Mesendoderm (in vitro differentiated cells): ENCODE measurements around the gene ERFL.

ENCODE experiments used
- DNase-seq: peaks from one replicate; pipeline ENCODE4 v3.0.0; 2013
- H2AK5ac ChIP-seq: 2 replicates; pipeline ENCODE4 v1.6.1; 2013; ENCODE audit warnings: low read length, inconsistent platforms
- H2BK120ac ChIP-seq: 2 replicates; pipeline ENCODE4 v1.6.1; 2013; ENCODE audit warnings: low read depth, mild to moderate bottlenecking, low read length, moderate library complexity, mixed read lengths
- H2BK15ac ChIP-seq: replicated peaks from 2 replicates; pipeline ENCODE4 v1.6.1; 2013; ENCODE audit warnings: low read depth, mild to moderate bottlenecking, moderate library complexity
- H2BK5ac ChIP-seq: 2 replicates; pipeline ENCODE4 v1.6.1; 2013; ENCODE audit warnings: low read length, inconsistent platforms
- H3K18ac ChIP-seq: 2 replicates; pipeline ENCODE4 v1.6.1; 2013; ENCODE audit warnings: mild to moderate bottlenecking, low read length, mixed read lengths
- H3K23ac ChIP-seq: one replicate; pipeline ENCODE4 v1.6.1; 2013; ENCODE audit warnings: low read length
- H3K27ac ChIP-seq: 2 replicates; pipeline ENCODE4 v1.5.1; 2013; ENCODE audit warnings: low read depth, mild to moderate bottlenecking, inconsistent platforms, low read length, moderate library complexity
- H3K27me3 ChIP-seq: 2 replicates; pipeline ENCODE4 v1.6.1; 2013; ENCODE audit warnings: low read length, control low read depth, mild to moderate bottlenecking, inconsistent platforms; ENCODE audit not compliant: insufficient read depth, poor library complexity
- H3K36me3 ChIP-seq: 2 replicates; pipeline ENCODE4 v1.6.1; 2013; ENCODE audit warnings: low read length, inconsistent platforms; ENCODE audit not compliant: control insufficient read depth, insufficient read depth
- H3K4ac ChIP-seq: one replicate; pipeline ENCODE4 v1.6.1; 2013; ENCODE audit warnings: low read depth, mild to moderate bottlenecking, low read length, moderate library complexity
- H3K4me1 ChIP-seq: 2 replicates; pipeline ENCODE4 v1.6.1; 2013; ENCODE audit warnings: low read depth, low read length, inconsistent platforms; ENCODE audit not compliant: control insufficient read depth
- H3K4me2 ChIP-seq: 2 replicates; pipeline ENCODE4 v1.6.1; 2013; ENCODE audit warnings: low read length
- H3K4me3 ChIP-seq: 2 replicates; pipeline ENCODE4 v1.5.1; 2013; ENCODE audit warnings: mild to moderate bottlenecking, low read length
- H3K56ac ChIP-seq: one replicate; pipeline ENCODE4 v1.6.1; 2013; ENCODE audit warnings: low read length
- H3K79me1 ChIP-seq: 2 replicates; pipeline ENCODE4 v1.6.1; 2013; ENCODE audit warnings: low read length, inconsistent platforms
- H3K79me2 ChIP-seq: 2 replicates; pipeline ENCODE4 v1.6.1; 2013; ENCODE audit warnings: mild to moderate bottlenecking, low read length; ENCODE audit not compliant: control insufficient read depth, insufficient read depth
- H3K9ac ChIP-seq: 2 replicates; pipeline ENCODE4 v1.6.1; 2013; ENCODE audit warnings: low read length, inconsistent platforms
- H4K5ac ChIP-seq: one replicate; pipeline ENCODE4 v1.6.1; 2013; ENCODE audit warnings: low read length
- H4K8ac ChIP-seq: one replicate; pipeline ENCODE4 v1.6.1; 2013; ENCODE audit warnings: low read depth, mild to moderate bottlenecking, control low read depth, low read length, moderate library complexity
- WGBS: extraction: QIAGEN DNeasy Blood & Tissue Kit; methylation state at CpG from one replicate; pipeline ENCODE4 v1.1.7; 2013; ENCODE audit warnings: low lambda C conversion rate, missing lambda C conversion rate; ENCODE audit not compliant: insufficient coverage; ENCODE audit errors: extremely low coverage; 5-methylcytosine and 5-hydroxymethylcytosine counted together

ERFL gene

DNA sequence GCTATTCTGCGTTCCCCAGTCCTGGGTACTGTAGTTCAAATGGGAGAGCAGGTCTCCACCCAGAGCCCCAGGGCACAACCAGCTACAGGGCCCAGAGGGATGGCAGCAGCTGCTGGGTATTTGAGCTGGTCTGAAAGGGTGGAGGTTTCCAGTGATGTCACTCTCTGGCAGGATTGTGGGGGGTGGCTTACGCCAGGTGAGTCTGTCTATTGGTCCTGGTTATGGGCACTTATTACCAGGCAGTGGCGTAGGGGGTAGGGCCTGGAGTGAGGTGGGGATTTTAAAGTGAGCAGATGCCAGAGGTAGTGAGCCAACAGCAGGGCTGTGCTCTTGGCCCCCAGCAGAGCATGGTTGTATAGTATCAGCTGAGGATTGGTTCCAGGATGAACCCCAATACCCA, 62.0 kb downstream of the ERFL start:
- Histone ChIP-seq H3K79me1 (peaks cover 33% of the 10 kb centered on the region), H3K9ac (peak overlapping the region; percentile 23), H3K4me3 (no peak overlapping the region), H3K23ac (no peak overlapping the region), H3K27ac (no peak overlapping the region), H3K18ac (no peak overlapping the region), H2BK15ac (no peak overlapping the region), H3K27me3 (no peaks in the 10 kb centered on the region), H2AK5ac (no peak overlapping the region), H4K5ac (no peak overlapping the region), H2BK5ac (no peak overlapping the region), H3K4me2 (no peak overlapping the region), H3K4me1 (peaks cover 8% of the 10 kb centered on the region), H3K56ac (no peak overlapping the region), H3K36me3 (peaks cover 31% of the 10 kb centered on the region), H3K79me2 (peaks cover 45% of the 10 kb centered on the region), H4K8ac (no peak overlapping the region), H2BK120ac (no peak overlapping the region), H3K4ac (no peak overlapping the region)
- DNase-seq = no peak
- no CpG with 5 or more reads among the region's 3 CpGs for WGBS

DNA sequence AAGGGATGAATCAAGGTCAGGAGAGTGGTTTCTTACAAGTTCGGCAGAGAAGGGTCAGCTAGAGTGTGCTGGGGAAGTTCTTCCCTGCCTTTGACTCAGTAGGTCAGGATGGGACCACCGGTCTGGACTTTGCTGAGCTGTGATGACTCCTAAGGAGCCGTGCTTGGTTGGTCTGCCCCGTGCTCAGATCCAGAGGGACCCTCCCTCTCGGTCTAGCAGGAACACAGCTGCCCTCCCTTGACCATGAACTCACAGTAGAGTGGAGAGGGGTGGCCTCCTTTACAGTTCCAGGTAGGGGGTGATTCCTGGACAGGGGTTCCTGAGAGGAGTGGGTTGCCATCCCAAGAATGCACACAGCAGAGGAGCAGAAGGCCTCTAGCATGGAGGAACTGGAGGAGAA, 63.9 kb downstream of the ERFL start:
- peak overlapping the region; percentile 46 for H3K56ac ChIP-seq
- no peak overlapping the region for H2BK15ac ChIP-seq
- peak overlapping the region; percentile 36 for H3K9ac ChIP-seq
- H3K18ac ChIP-seq = no peak overlapping the region
- no peak overlapping the region for H4K5ac ChIP-seq
- H3K79me2 ChIP-seq = peaks cover 57% of the 10 kb centered on the region
- no peak overlapping the region for H3K4me3 ChIP-seq
- no peak overlapping the region for H2AK5ac ChIP-seq
- H3K27me3 ChIP-seq = no peaks in the 10 kb centered on the region
- H3K4ac ChIP-seq = no peak overlapping the region
- H3K79me1 ChIP-seq = peaks cover 35% of the 10 kb centered on the region
- no peak for DNase-seq
- no peak overlapping the region for H3K23ac ChIP-seq
- H3K27ac ChIP-seq = no peak overlapping the region
- H3K36me3 ChIP-seq = peaks cover 33% of the 10 kb centered on the region
- no peak overlapping the region for H2BK120ac ChIP-seq
- WGBS = no CpG with 5 or more reads among the region's 5 CpGs
- H3K4me1 ChIP-seq = peaks cover 8% of the 10 kb centered on the region
- no peak overlapping the region for H2BK5ac ChIP-seq
- H3K4me2 ChIP-seq = no peak overlapping the region
- no peak overlapping the region for H4K8ac ChIP-seq

DNA sequence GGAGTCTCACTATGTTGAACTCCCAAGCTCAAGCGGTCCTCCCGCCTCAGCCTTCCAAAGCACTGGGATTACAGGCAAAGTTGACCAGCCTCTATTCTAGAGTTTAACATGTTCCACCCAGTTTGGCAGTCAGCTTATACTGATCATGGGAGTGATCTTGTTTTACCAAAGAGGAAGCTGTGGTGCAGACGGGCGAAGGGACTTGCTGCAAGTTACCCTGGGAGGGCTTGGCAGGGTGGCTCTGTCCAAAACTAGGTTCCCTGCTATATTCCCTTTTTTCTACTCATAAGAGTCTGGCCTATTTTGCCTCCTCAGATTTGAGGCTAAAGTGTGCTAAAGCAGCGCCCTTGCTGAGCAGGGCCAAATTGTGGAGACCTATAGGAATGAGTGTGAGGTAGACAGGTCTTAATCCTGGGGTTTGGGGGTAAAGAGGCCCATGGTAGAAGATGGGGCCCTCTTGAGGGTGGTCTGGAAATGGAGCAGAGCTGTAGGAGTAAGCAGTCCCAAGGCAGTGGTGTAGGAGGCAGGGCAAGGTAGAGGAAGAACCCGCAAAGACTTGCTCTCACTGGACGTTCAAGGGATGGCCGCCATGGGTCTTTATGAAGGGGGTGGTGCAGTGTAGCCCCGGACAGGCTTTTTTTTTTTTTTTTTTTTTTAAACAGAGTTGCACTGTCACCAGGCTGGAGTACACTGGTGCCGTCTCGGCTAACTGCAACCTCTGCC, 64.9 kb downstream of the ERFL start:
- Histone ChIP-seq H3K36me3 (peaks cover 33% of the 10 kb centered on the region), H3K9ac (peak overlapping the region; percentile 88), H2BK15ac (no peak overlapping the region), H3K18ac (no peak overlapping the region), H3K23ac (no peak overlapping the region), H3K27ac (no peak overlapping the region), H3K4me3 (no peak overlapping the region), H3K79me2 (peaks cover 57% of the 10 kb centered on the region), H2BK5ac (no peak overlapping the region), H3K4ac (no peak overlapping the region), H4K5ac (no peak overlapping the region), H3K4me2 (no peak overlapping the region), H3K56ac (peak overlapping the region; percentile 2), H2AK5ac (no peak overlapping the region), H3K27me3 (no peaks in the 10 kb centered on the region), H2BK120ac (no peak overlapping the region), H4K8ac (no peak overlapping the region), H3K79me1 (peaks cover 35% of the 10 kb centered on the region), H3K4me1 (peaks cover 8% of the 10 kb centered on the region)
- DNase-seq = no peak
- no CpG with 5 or more reads among the region's 11 CpGs for WGBS

- peaks cover 30% of the 10 kb centered on the region for H3K79me1 ChIP-seq
- H2BK15ac ChIP-seq = no peak overlapping the region
- H3K4me2 ChIP-seq = peak overlapping the region; percentile 28
- H2BK120ac ChIP-seq = no peak overlapping the region
- H4K5ac ChIP-seq = no peak overlapping the region
- H4K8ac ChIP-seq = no peak overlapping the region
- peaks cover 8% of the 10 kb centered on the region for H3K4me1 ChIP-seq
- no peak for DNase-seq
- no peak overlapping the region for H3K23ac ChIP-seq
- no peaks in the 10 kb centered on the region for H3K27me3 ChIP-seq
- no peak overlapping the region for H2AK5ac ChIP-seq
- H3K27ac ChIP-seq = no peak overlapping the region
- no peak overlapping the region for H3K4me3 ChIP-seq
- H3K9ac ChIP-seq = peak overlapping the region; percentile 88
- no peak overlapping the region for H2BK5ac ChIP-seq
- H3K56ac ChIP-seq = peak overlapping the region; percentile 94
- peaks cover 29% of the 10 kb centered on the region for H3K36me3 ChIP-seq
- peaks cover 53% of the 10 kb centered on the region for H3K79me2 ChIP-seq
- no peak overlapping the region for H3K4ac ChIP-seq
- no CpG with 5 or more reads among the region's 2 CpGs for WGBS
- H3K18ac ChIP-seq = no peak overlapping the region
Observed at GRCh38 chr19:41862445-41862986, 65.7 kb downstream of the ERFL start.

GRCh38 chr19:41861846-41862245, 66.4 kb downstream of the ERFL start:
- peak overlapping the region; percentile 73 for H3K4me2 ChIP-seq
- H3K9ac ChIP-seq = peak overlapping the region; percentile 88
- no peak overlapping the region for H2AK5ac ChIP-seq
- WGBS = no CpG with 5 or more reads among the region's 9 CpGs
- H3K36me3 ChIP-seq = peaks cover 29% of the 10 kb centered on the region
- no peak overlapping the region for H3K4me3 ChIP-seq
- peaks cover 30% of the 10 kb centered on the region for H3K79me1 ChIP-seq
- DNase-seq = no peak
- H2BK5ac ChIP-seq = no peak overlapping the region
- H3K4ac ChIP-seq = no peak overlapping the region
- H3K27me3 ChIP-seq = no peaks in the 10 kb centered on the region
- peaks cover 53% of the 10 kb centered on the region for H3K79me2 ChIP-seq
- H3K23ac ChIP-seq = no peak overlapping the region
- H4K5ac ChIP-seq = no peak overlapping the region
- no peak overlapping the region for H2BK120ac ChIP-seq
- H4K8ac ChIP-seq = no peak overlapping the region
- H3K27ac ChIP-seq = no peak overlapping the region
- peaks cover 8% of the 10 kb centered on the region for H3K4me1 ChIP-seq
- H2BK15ac ChIP-seq = no peak overlapping the region
- H3K18ac ChIP-seq = no peak overlapping the region
- peak overlapping the region; percentile 94 for H3K56ac ChIP-seq
